Dedifferentiated amniotic fluid mesenchymal stem cell (primary cell): Measurements from ENCODE around the gene ZFC3H1.
"Not testable (repeated sequence)": the region's sequence is repeated elsewhere in the genome, so short reads cannot be mapped to it uniquely, and the experiment has no call there.

ENCODE experiments used
- DNase-seq: peaks from one replicate; pipeline ENCODE4 v3.0.0-alpha.2; 2016; ENCODE audit errors: extremely low spot score

The ZFC3H1 gene

GRCh38 chr12:71663561-71664410 lies at the start of gene ZFC3H1, which contains the start of gene THAP2:
TSS of gene ZFC3H1 (minus strand) at chr12:71663848. CDS start at chr12:71663610, 238 bp downstream.
TSS of gene THAP2 (plus strand) at chr12:71664301. CDS start at chr12:71664510, 209 bp downstream.
- DNase-seq: peak; percentile 100

- peak; percentile 51 for DNase-seq
Measured at GRCh38 chr12:71710276-71711125, 46.9 kb upstream of the ZFC3H1 start.

GRCh38 chr12:71708658-71709057 lies 45.0 kb upstream of the ZFC3H1 start:
- no peak for DNase-seq

- DNase-seq: no peak
Measured at GRCh38 chr12:71704920-71705319, 41.3 kb upstream of the ZFC3H1 start.

- no peak for DNase-seq
Measured at GRCh38 chr12:71703206-71703605, 39.6 kb upstream of the ZFC3H1 start.

GRCh38 chr12:71702590-71702989 lies 38.9 kb upstream of the ZFC3H1 start:
- no peak for DNase-seq

- not testable (repeated sequence) for DNase-seq
Measured at GRCh38 chr12:71702181-71702580, 38.5 kb upstream of the ZFC3H1 start.

GRCh38 chr12:71695782-71696181 lies 32.1 kb upstream of the ZFC3H1 start:
- DNase-seq: no peak

GRCh38 chr12:71694099-71694820 lies 30.6 kb upstream of the ZFC3H1 start:
- no peak for DNase-seq

GRCh38 chr12:71693651-71694050 lies 30.0 kb upstream of the ZFC3H1 start:
- DNase-seq: not testable (repeated sequence)

- no peak for DNase-seq
Measured at GRCh38 chr12:71693126-71693525, 29.5 kb upstream of the ZFC3H1 start.

GRCh38 chr12:71691504-71692129 lies 28.0 kb upstream of the ZFC3H1 start:
- no peak for DNase-seq

- DNase-seq: no peak
Measured at GRCh38 chr12:71688961-71689570, 25.4 kb upstream of the ZFC3H1 start.

GRCh38 chr12:71687172-71687571 lies 23.5 kb upstream of the ZFC3H1 start:
- not testable (repeated sequence) for DNase-seq

- DNase-seq: no peak
Measured at GRCh38 chr12:71686658-71687025, 23.0 kb upstream of the ZFC3H1 start.

GRCh38 chr12:71685914-71686657 lies 22.4 kb upstream of the ZFC3H1 start, which contains the start of gene TMEM19:
TSS of gene TMEM19 (plus strand) at chr12:71686082. CDS start at chr12:71686681, 599 bp downstream.
- peak; percentile 86 for DNase-seq

GRCh38 chr12:71685312-71685906 lies 21.8 kb upstream of the ZFC3H1 start:
- no peak for DNase-seq

GRCh38 chr12:71684081-71684480 lies 20.4 kb upstream of the ZFC3H1 start:
- no peak for DNase-seq

GRCh38 chr12:71683633-71684032 lies 20.0 kb upstream of the ZFC3H1 start:
- DNase-seq: no peak

- no peak for DNase-seq
Measured at GRCh38 chr12:71682466-71682865, 18.8 kb upstream of the ZFC3H1 start.
